ENCODE data around the gene LONP2.

The LONP2 gene

DNA sequence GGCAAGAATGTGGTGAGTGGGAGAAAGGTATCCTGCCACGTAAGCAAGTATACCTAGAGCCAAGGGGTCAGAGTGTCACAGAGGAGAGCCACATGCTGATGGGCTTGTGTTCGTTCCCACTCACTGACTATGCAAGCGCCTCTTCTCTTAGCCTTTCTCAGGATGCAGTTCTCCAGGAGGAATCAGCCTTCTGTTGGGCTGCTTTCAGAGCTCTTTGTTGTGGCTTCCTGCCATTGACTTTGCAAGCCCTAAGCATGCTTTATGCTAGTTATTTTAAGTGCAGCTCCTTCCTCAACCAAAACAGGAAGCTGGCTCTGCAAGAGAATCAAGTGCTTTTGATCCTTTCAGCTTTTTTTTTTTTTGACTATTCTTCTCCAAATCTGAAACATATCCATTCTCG lies 74.5 kb downstream of the LONP2 start:
- FAIRE-seq: peak; percentile 20
- DNase-seq (ENCODE audit: insufficient read length, low spot score): no peak
- TF ChIP-seq POLR2A (IDR thresholded peaks at IDR 0.05; ENCODE audit: low read depth, low read length): no peak

DNA sequence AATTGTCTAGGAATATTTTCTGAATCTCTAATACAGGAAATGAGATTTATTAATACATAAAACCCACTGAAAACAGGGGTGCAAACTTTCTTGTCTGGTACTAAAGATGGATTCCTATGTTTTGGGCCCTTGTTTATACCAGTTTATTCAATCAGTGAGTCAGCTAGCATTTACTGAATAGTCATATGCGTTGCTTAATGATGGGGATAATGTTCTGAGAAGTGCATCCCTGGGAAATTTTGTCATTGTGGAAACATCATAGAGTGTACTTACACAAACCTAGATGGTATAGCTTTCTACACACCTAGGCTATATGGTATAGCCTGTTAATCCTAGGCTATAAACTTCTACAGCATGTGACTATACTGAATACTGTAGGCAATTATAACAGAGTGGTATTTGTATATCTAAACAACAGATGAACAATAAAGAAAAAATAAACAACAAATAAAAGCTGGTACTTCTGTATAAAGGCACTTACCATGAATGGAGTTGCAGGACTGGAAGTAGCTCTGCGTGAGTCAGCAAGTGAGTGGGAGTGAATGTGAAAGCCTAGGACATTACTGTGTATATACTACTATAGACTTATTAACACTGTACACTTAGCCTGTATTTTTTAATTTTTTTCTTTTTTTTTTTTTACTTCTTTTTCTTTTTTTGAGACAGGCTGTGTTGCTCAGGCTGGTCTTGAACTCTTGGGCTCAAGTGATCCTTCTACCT lies 77.4 kb downstream of the LONP2 start:
- TF ChIP-seq POLR2A (IDR thresholded peaks at IDR 0.05; ENCODE audit: low read depth, low read length): no peak
- DNase-seq (ENCODE audit: insufficient read length, low spot score) (no peak), FAIRE-seq (no peak)

DNA sequence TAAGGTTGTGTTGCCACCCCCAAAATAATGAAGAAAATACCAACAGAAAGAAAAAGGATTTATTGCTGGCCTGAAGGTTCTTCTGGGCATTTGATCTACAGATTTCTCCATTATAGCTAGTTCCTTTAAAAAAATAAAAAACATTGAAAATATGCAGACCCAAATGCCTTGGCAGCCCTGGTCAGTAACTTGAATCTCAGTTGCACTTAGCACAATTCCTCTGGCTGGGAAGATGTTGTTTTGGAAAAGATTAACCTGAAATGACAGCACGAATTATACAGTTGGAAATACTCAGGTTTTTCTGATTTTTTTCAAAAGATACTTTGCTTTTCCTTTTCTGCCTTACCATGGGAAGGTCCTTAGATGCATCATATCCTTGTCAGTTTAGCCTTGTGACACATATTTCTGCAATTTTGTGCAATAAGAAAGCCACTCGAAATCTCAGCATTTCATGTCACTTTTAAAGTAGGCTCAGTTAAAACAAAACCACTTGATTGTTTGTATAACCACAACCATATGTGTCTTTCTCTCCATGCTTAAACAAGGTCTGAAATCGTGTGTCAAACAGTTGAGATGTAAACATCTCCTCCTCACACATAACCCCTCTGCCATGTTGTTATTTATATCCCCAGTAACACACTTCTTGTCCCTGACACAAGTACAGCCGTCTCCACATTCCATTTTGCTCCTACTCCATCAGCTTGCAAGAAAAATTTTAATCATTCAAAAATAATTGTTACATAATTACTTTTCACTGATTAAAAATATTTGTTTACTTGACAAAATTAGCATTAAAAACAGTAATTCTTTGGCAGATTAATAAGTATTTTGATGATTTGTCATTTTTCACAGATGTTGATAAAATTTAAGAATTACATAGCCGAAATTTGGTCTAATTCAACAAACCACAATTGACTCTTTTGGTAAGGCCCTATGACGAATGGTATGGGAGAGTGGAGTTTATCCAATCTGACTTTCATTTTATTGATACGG lies 80.0 kb downstream of the LONP2 start:
- FAIRE-seq (peak; percentile 30), DNase-seq (ENCODE audit: insufficient read length, low spot score) (no peak)
- no peak for TF ChIP-seq POLR2A (IDR thresholded peaks at IDR 0.05; ENCODE audit: low read depth, low read length)

DNA sequence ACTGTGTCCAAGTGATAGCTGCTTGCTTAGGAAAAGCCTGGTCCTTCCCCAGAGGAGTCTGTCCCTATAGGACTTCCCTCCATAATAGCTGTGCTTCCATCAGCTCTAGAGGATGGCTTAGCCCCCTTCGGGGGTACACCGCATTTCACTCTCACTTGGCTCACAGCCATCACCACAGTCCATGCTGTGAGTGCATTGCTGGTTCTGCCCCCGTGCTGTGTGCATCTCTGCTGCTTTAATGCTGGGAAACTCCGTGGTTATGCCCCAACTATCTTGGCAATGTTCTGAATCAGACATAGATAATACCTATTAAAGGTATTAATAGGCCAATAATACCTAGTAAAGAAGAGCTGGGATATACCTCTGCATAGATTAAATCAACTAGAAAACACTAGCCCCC lies 82.8 kb downstream of the LONP2 start:
- FAIRE-seq (no peak), DNase-seq (ENCODE audit: insufficient read length, low spot score) (no peak)
- TF ChIP-seq POLR2A (IDR thresholded peaks at IDR 0.05; ENCODE audit: low read depth, low read length): no peak

DNA sequence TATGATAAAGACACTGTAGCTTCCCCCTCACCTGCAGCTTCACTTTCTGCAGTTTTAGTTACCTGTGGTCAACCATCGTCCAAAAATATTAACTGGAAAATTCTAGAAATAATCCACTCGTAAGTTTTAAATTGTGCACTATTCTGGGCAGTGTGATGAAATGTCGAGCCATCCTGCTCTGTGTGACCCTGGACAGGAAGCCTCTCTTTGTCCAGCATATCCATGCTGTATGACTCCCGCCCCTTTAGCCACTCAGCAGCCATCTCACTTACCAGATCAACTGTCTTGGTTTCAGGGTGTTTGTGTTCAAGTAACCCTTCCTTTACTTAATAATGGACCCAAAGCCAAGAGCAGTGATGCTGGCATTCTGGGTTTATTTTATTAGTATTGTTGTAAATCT lies 85.0 kb downstream of the LONP2 start:
- TF ChIP-seq POLR2A (IDR thresholded peaks at IDR 0.05; ENCODE audit: low read depth, low read length): no peak

DNA sequence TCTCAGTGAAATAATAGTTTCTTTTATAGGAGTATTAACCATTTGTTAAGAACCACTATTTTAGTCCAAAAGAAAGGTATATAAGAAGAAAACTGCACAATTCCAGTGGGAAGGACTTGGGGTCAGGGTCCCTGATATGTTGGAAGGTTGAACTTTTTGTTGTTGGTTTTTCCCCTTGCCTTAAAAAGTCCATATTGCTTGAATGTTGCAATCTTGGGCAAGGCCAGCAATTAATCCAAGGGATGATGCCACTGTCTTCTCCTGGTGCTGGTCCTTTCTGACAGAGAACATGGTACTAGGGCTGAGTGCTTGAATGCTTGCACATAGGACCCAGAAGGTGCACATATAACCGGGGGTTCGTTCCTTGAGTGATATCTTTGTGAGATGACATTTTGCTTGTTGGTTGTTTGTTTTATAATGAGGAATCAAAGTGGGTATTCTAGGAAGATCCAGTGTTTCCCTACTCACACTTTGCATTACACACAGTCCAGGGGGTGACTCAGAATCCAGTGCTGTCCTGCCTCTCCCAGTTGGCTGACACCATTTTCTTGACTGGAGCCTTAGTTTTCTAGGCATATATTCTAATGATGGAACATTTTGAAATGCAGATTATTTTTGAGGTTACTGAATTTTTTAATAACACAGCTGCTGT lies 86.2 kb downstream of the LONP2 start:
- FAIRE-seq (no peak), DNase-seq (ENCODE audit: insufficient read length, low spot score) (no peak)
- TF ChIP-seq POLR2A (IDR thresholded peaks at IDR 0.05; ENCODE audit: low read depth, low read length): no peak

More for the DNA sequence above, 85.0 kb downstream of the LONP2 start:
- no peak for DNase-seq (ENCODE audit: insufficient read length, low spot score)
- no peak for FAIRE-seq

DNA sequence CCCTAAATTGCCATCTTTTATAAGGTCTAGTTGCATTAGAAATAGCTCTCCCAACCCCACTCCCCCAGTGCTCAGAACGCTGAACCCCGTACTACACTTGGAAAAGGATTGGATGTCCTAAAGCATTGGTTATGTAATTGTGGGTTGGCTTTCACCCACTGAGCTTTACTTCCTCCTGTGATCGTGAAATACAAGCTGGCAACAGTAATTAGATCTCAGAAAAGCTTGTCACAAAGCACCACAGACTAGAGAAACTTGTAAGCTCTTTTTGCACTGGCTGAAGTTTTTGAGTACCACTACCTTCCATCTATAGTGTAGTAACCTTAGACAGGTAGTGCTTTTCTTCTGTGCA lies 86.7 kb downstream of the LONP2 start:
- DNase-seq (ENCODE audit: insufficient read length, low spot score) (no peak), FAIRE-seq (no peak)
- TF ChIP-seq POLR2A (IDR thresholded peaks at IDR 0.05; ENCODE audit: low read depth, low read length): no peak

DNA sequence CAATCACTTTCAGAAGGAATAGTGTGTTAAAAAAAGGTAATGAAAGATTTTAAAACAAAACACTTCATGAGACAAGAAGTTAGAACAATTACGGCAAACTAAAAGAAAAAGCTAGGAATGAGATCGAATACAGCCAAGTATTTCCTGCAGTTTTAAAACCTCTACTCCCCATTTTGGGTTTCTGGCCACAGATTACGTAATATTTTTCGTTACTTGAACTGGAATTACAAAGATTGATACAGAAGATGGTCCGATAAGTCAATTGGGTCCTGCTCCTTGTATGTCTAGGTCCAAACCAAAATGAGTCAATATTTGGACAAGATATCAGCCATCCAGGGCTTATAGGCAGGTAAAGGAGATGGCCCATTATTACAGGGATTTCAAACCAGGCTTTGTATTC lies 88.9 kb downstream of the LONP2 start:
- DNase-seq (ENCODE audit: insufficient read length, low spot score): no peak
- no peak for FAIRE-seq
- TF ChIP-seq POLR2A (IDR thresholded peaks at IDR 0.05; ENCODE audit: low read depth, low read length): no peak

DNA sequence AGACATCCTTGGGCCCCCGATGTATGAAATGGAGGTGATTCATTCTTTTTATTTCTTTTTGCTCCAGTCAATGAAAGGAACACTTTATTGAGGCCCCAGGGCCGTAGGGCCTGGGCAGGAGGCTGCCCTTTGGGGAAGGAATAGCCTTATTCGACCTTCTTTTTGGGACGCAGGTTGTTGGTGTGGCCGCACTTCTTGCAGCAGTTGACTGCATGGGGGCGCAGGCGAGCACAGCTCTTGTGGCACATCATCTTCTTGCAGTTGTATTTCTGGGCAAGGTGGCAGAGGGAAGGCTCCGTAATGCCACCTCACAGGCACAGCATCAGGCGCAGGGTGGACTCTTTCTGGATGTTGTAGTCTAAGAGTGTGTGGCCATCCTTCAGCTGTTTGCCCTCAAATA lies 90.2 kb downstream of the LONP2 start:
- no peak for TF ChIP-seq POLR2A (IDR thresholded peaks at IDR 0.05; ENCODE audit: low read depth, low read length)
- FAIRE-seq (no peak), DNase-seq (ENCODE audit: insufficient read length, low spot score) (no peak)

DNA sequence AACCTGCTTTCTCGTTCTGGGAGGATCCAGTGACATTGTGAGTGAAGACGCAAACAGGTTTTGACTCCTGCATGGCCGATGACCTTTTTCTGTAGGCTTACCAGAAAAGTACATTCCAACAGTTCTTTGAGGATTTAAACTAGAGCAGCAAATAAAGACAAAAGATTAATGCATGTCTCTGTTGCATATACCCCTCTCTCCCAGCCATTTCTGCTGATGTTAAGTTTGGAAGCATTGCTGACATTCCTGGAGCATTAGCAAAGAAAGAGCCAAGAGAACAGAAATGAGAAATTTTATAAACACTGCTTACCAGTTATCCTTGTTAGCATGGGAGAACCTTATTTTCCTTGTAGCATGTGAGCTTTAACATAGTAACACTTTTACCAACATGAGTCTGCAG lies 91.9 kb downstream of the LONP2 start:
- TF ChIP-seq POLR2A (IDR thresholded peaks at IDR 0.05; ENCODE audit: low read depth, low read length): no peak
- no peak for DNase-seq (ENCODE audit: insufficient read length, low spot score)
- no peak for FAIRE-seq

DNA sequence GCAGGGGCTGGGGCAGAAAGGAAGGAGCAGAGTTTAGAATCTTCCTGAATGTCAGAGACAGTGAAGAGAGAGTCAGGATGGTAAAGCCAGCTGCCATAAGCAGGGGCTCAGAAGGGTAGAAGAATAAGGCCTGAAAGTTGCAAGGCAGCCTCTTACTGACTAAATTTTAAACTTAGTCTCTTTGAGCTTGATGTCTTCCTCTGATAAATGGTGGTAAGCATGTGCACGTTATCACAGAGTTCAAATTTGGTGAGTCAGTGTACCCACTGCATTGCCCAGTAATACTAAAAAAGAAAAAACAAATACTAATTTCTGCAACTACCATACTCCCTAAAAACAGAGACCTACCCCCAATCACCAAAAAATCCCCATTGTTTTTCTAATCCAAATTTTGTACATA lies 96.0 kb downstream of the LONP2 start:
- no peak for TF ChIP-seq POLR2A (IDR thresholded peaks at IDR 0.05; ENCODE audit: low read depth, low read length)
- FAIRE-seq (no peak), DNase-seq (ENCODE audit: insufficient read length, low spot score) (no peak)

DNA sequence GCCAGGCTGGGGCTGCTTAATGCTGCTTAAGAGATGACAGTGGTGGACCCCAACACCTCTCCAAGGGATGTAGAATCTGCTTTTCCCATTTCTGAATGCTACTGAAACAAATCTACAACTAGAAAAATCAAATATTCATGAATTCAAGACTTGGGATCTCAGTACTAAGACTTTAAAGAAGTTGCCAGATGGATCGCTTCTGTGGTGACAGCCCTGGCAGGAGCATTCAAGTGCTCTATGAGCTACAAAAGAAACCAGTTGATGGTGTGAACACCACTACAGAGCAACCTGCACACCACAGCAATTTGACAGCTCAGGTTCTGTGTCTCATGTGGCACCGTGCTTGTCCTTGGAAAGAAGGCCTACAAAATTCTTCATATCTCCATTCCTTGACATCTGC lies 98.5 kb downstream of the LONP2 start:
- TF ChIP-seq POLR2A (IDR thresholded peaks at IDR 0.05; ENCODE audit: low read depth, low read length): no peak
- no peak for FAIRE-seq

DNA sequence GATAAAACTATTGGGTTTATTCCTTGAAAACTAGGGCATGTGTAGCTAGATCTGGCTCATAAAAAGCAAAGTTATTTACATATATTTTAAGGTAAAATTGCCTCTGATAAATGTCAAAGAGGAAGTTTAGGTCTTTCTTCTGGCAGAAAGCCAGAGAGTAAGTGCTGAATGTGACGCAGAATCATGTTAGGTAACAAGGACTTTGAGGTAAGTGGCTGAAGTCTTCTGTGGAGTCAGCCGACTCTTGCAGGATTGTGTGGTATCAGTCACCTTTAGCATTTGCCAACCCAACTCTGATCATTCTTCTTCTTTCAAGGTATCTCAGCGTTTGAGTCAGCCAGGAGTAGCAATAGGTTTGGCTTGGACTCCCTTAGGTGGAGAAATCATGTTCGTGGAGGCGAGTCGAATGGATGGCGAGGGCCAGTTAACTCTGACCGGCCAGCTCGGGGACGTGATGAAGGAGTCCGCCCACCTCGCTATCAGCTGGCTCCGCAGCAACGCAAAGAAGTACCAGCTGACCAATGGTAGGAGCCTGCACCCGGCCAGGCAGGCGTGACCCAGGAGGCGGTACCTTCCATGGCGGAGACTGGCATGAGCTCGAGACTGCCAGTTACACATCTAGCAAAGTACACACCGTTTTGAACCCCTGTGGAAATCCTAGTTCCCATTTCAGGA lies 103.2 kb downstream of the LONP2 start:
- FAIRE-seq: no peak
- TF ChIP-seq POLR2A (IDR thresholded peaks at IDR 0.05; ENCODE audit: low read depth, low read length): no peak
- DNase-seq (ENCODE audit: insufficient read length, low spot score): no peak

More for the DNA sequence above, 98.5 kb downstream of the LONP2 start:
- DNase-seq (ENCODE audit: insufficient read length, low spot score): no peak

DNA sequence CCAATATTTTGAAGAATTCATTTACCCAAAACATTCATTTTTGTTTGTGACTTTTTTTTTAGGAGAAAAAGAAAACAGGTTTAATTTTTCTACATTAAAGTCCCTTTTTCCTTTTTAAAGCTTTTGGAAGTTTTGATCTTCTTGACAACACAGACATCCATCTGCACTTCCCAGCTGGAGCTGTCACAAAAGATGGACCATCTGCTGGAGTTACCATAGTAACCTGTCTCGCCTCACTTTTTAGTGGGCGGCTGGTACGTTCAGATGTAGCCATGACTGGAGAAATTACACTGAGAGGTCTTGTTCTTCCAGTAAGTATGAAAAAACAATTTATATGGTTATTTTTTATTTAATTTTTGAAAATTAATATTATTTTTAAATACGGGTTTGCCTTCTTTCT lies 103.9 kb downstream of the LONP2 start:
- no peak for TF ChIP-seq POLR2A (IDR thresholded peaks at IDR 0.05; ENCODE audit: low read depth, low read length)
- FAIRE-seq (no peak), DNase-seq (ENCODE audit: insufficient read length, low spot score) (no peak)

All from H54 (cell line).